T-helper 2 cell treated with Interferon-gamma antibody and Interleukin-4, amounts not matched to agents 5 μg/mL and 100 μg/mL, for 36 hours (primary cell): ENCODE measurements around the gene EIF2B2.

ENCODE experiments used
- DNase-seq: peaks from one replicate; pipeline ENCODE4 v3.0.0; 2021; ENCODE audit warnings: low spot score
- H3K27ac Mint-ChIP-seq: one replicate; pipeline ENCODE4 v1.8.0; 2021; ENCODE audit warnings: mild to moderate bottlenecking, mixed read lengths
- H3K27me3 Mint-ChIP-seq: one replicate; pipeline ENCODE4 v1.8.0; 2021; ENCODE audit warnings: low read depth, mixed read lengths
- H3K36me3 Mint-ChIP-seq: one replicate; pipeline ENCODE4 v1.8.0; 2021; ENCODE audit warnings: low read depth, mixed read lengths
- H3K4me1 Mint-ChIP-seq: one replicate; pipeline ENCODE4 v1.8.0; 2021; ENCODE audit warnings: low read depth, mixed read lengths
- H3K4me3 Mint-ChIP-seq: one replicate; pipeline ENCODE4 v1.8.0; 2022; ENCODE audit warnings: mild to moderate bottlenecking, moderate library complexity, mixed read lengths
- H3K9me3 Mint-ChIP-seq: one replicate; pipeline ENCODE4 v1.8.0; 2021; ENCODE audit warnings: mixed read lengths

EIF2B2 gene

GRCh38 chr14:75049731-75050201, 47.0 kb downstream of the EIF2B2 start:
- peak overlapping the region; percentile 91 for H3K4me3 Mint-ChIP-seq
- H3K36me3 Mint-ChIP-seq: peaks cover 37% of the 10 kb centered on the region
- no peaks in the 10 kb centered on the region for H3K27me3 Mint-ChIP-seq
- DNase-seq: no peak
- H3K27ac Mint-ChIP-seq: peak overlapping the region; percentile 67
- H3K4me1 Mint-ChIP-seq: peaks cover 59% of the 10 kb centered on the region
- no peaks in the 10 kb centered on the region for H3K9me3 Mint-ChIP-seq

GRCh38 chr14:75050852-75051555, 48.3 kb downstream of the EIF2B2 start, which contains the start of gene MLH3:
MLH3 (minus strand) TSS chr14:75051467; CDS start chr14:75049655, 1,812 bp downstream.
- H3K27ac Mint-ChIP-seq: peak within 1 kb of the TSS; percentile 91

GRCh38 chr14:75051556-75051899, 48.8 kb downstream of the EIF2B2 start:
- peaks cover 54% of the 10 kb centered on the region for H3K4me1 Mint-ChIP-seq
- peaks cover 43% of the 10 kb centered on the region for H3K36me3 Mint-ChIP-seq
- no peak for DNase-seq
- H3K27me3 Mint-ChIP-seq: no peaks in the 10 kb centered on the region
- H3K4me3 Mint-ChIP-seq: peak overlapping the region; percentile 91
- peak overlapping the region; percentile 91 for H3K27ac Mint-ChIP-seq
- no peaks in the 10 kb centered on the region for H3K9me3 Mint-ChIP-seq

More at GRCh38 chr14:75050852-75051555, 48.3 kb downstream of the EIF2B2 start, which contains the start of gene MLH3:
- DNase-seq: peak; percentile 83
- peaks cover 42% of the 10 kb centered on the region for H3K36me3 Mint-ChIP-seq
- no peaks in the 10 kb centered on the region for H3K27me3 Mint-ChIP-seq
- H3K9me3 Mint-ChIP-seq: no peaks in the 10 kb centered on the region
- peak within 1 kb of the TSS; percentile 91 for H3K4me3 Mint-ChIP-seq
- peaks cover 55% of the 10 kb centered on the region for H3K4me1 Mint-ChIP-seq

GRCh38 chr14:75053396-75054291, 50.9 kb downstream of the EIF2B2 start:
- H3K4me3 Mint-ChIP-seq: no peak overlapping the region
- no peaks in the 10 kb centered on the region for H3K9me3 Mint-ChIP-seq
- no peaks in the 10 kb centered on the region for H3K27me3 Mint-ChIP-seq
- DNase-seq: no peak
- peaks cover 45% of the 10 kb centered on the region for H3K36me3 Mint-ChIP-seq
- H3K27ac Mint-ChIP-seq: peak overlapping the region; percentile 46
- H3K4me1 Mint-ChIP-seq: peaks cover 45% of the 10 kb centered on the region

- peaks cover 45% of the 10 kb centered on the region for H3K36me3 Mint-ChIP-seq
- H3K9me3 Mint-ChIP-seq: no peaks in the 10 kb centered on the region
- no peak overlapping the region for H3K27ac Mint-ChIP-seq
- H3K27me3 Mint-ChIP-seq: no peaks in the 10 kb centered on the region
- peaks cover 47% of the 10 kb centered on the region for H3K4me1 Mint-ChIP-seq
- DNase-seq: no peak
- no peak overlapping the region for H3K4me3 Mint-ChIP-seq
Measured at GRCh38 chr14:75054421-75054820, 51.7 kb downstream of the EIF2B2 start.

- H3K9me3 Mint-ChIP-seq: peaks cover 5% of the 10 kb centered on the region
Measured at GRCh38 chr14:75059642-75060041, 56.9 kb downstream of the EIF2B2 start.

GRCh38 chr14:75060420-75060819, 57.7 kb downstream of the EIF2B2 start:
- no peak for DNase-seq
- peak overlapping the region; percentile 24 for H3K4me3 Mint-ChIP-seq
- peaks cover 42% of the 10 kb centered on the region for H3K36me3 Mint-ChIP-seq
- no peaks in the 10 kb centered on the region for H3K27me3 Mint-ChIP-seq
- H3K9me3 Mint-ChIP-seq: peaks cover 5% of the 10 kb centered on the region
- H3K4me1 Mint-ChIP-seq: peaks cover 32% of the 10 kb centered on the region
- H3K27ac Mint-ChIP-seq: no peak overlapping the region

More at GRCh38 chr14:75059642-75060041, 56.9 kb downstream of the EIF2B2 start:
- no peak overlapping the region for H3K27ac Mint-ChIP-seq
- H3K4me1 Mint-ChIP-seq: peaks cover 30% of the 10 kb centered on the region
- no peak for DNase-seq
- H3K4me3 Mint-ChIP-seq: no peak overlapping the region
- H3K27me3 Mint-ChIP-seq: no peaks in the 10 kb centered on the region
- peaks cover 44% of the 10 kb centered on the region for H3K36me3 Mint-ChIP-seq
